NCI-H1436 treated with DMSO at 0.1 percent for 48 hours (cell line): ENCODE results near the gene IL20RA.

Source experiments
- DNase-seq: peaks from one replicate; lab custom pipeline; 2025; lab: John Stamatoyannopoulos, UW

IL20RA gene

GRCh38 chr6:137045222-137045789 is 541 bp upstream of the IL20RA start:
- DNase-seq = no peak

GRCh38 chr6:137043710-137044365 is 927 bp downstream of the IL20RA start:
- no peak for DNase-seq

GRCh38 chr6:137040393-137040792 is 4.4 kb downstream of the IL20RA start:
- DNase-seq = no peak

DNA sequence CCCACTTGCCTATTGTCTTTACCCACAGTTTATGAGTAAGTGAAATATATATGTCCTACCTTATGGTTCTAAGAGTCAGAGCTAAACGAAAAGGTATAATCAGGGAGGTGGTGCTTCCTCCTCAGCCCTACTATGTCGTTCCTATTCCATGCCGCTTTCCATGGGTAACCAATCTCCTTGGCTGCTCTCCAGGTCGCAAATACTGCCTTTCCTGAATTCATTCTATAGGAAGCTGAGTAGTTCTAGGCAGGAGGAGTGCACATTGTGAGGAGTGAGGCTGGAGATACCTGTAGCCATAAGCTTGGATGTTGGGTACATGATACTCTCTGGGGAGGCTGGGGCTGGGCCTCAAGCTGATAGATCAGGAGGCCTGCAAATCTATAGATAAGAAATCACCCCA is 5.8 kb downstream of the IL20RA start:
- DNase-seq = no peak

DNA sequence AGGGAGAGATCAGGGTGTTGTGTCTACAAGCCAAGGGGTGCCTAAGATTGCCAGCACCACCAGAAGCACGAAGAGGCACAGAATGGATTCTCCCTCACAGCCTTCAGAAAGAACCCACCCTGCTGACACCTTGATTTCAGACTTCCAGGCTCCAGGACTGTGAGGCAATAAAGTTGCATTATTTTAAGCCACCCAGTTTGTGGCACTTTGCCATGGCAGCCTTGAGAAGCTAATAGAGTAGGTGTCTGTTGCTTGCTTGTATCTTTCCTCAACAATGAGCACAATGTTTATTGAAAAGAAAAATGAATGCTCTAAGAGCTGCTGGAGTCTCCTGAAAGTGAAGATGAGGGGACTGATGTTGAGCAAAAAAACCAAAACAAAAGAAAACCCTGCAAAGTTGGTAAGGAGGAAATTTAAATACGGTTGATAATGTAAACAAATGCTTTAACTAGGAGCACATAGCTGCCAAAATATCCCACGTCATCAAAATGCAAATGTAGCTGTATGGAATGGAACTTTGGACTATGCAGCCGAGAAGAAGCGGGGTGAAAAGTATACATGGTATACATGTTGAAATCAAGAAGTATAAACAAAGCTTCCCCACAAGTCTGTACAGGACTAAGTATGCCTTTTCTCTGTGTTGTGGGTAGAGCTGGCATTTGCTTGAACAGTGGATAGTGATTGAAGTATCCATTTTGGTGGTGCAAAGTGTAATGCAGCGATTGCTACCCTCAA is 8.0 kb downstream of the IL20RA start:
- no peak for DNase-seq

GRCh38 chr6:137033828-137034227 is 10.9 kb downstream of the IL20RA start:
- no peak for DNase-seq

DNA sequence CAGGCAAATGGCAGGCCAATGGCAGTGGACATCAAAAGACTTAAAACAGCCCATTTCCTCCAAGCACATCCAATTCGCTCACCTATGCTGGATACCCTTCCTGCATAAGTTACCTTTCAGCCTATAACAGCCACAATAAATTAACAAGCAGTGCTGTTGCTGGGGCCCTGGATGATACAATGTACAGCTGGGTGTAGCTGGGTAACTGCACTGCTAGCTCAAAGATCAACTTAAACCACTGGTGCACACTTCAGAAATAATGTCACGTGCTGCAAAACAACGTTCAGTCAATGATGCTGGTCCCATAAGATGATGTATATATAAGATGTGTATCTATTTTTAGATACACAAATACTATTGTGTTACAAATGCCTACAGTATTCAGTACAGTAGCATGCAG is 13.6 kb downstream of the IL20RA start:
- no peak for DNase-seq

DNA sequence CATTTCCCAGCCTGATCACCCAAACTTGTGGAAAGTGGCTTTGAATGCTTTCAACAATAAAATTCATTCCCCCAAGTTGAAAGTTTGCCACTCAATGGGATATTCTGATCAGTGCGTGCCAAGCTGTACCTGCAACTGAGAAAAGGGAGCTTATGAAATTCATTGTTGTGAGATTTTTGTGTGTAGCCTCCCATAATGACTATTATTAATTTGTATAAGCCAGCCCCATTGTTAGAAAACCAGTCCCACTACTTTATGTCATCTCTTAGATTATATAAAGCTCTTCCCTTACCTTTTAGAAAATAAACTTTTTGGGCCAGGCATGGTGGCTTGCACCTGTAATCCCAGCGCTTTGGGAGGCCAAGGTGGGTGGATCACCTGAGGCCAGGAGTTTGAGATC is 15.9 kb downstream of the IL20RA start:
- no peak for DNase-seq

GRCh38 chr6:137025786-137026730 is 18.7 kb downstream of the IL20RA start:
- DNase-seq = no peak

- DNase-seq = no peak
Measured at GRCh38 chr6:137024237-137024990, 20.4 kb downstream of the IL20RA start.

- no peak for DNase-seq
Measured at GRCh38 chr6:137020776-137021175, 24.0 kb downstream of the IL20RA start.

- DNase-seq = no peak
Measured at GRCh38 chr6:137019476-137020272, 25.1 kb downstream of the IL20RA start.

- DNase-seq = no peak
Measured at GRCh38 chr6:137017081-137017480, 27.7 kb downstream of the IL20RA start.

- no peak for DNase-seq
Measured at GRCh38 chr6:137016356-137016755, 28.4 kb downstream of the IL20RA start.

DNA sequence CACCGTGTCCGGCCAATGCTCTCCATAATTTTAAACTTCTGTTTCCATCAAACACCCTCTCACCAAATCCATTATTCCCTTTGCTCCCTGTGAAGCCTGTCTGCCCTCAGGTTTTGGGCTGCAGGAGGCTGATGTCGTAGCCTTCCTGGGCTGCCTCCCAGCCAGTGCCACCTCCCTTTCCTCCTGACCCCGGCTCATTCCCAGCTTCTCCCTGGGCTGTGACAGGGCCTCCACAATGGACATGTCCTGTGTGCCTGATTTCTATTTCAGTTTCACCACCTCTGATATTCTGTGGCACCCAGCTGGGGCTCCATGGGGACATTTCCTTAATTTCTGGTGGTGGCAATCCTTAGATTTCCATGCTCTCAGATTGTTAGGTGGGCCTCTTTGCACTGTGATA is 28.8 kb downstream of the IL20RA start:
- no peak for DNase-seq

- no peak for DNase-seq
Measured at GRCh38 chr6:137013738-137014602, 30.8 kb downstream of the IL20RA start.

DNA sequence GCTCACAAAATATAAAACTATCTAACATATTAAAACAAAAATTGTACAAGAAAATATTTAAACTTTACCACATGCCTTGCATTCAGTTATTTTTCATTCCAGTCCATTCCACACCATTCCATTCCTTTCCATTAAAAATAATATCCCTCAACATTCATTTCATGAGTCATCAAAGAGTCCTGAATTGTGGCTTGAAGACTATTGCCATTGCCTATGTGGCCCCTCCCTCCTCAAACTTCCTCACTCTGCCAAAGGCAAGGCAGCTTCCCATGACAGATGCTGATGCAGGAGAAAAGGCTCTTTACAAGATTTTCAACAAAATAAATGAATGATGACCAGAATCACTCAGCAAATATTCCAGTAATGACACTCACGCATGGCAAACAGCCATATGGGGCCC is 31.7 kb downstream of the IL20RA start:
- DNase-seq = no peak

DNA sequence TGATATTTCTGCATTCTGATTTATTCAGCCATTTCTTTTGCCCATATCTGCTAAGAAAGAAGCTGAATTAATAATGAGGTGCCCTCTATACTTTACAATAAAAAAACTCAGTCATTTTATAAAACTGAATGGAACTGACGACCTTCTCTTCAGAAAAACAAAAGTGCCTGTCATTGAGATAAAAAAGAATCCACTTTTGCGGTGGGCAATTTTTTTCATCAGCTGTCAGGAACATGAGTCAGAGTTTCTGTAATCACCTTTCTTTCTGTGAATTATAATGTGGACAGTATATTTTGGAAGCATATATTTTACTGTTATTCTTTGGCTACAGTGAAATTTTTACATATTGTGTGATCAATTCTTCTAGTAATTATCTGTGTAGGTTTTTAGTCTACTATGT is 33.4 kb downstream of the IL20RA start:
- no peak for DNase-seq

DNA sequence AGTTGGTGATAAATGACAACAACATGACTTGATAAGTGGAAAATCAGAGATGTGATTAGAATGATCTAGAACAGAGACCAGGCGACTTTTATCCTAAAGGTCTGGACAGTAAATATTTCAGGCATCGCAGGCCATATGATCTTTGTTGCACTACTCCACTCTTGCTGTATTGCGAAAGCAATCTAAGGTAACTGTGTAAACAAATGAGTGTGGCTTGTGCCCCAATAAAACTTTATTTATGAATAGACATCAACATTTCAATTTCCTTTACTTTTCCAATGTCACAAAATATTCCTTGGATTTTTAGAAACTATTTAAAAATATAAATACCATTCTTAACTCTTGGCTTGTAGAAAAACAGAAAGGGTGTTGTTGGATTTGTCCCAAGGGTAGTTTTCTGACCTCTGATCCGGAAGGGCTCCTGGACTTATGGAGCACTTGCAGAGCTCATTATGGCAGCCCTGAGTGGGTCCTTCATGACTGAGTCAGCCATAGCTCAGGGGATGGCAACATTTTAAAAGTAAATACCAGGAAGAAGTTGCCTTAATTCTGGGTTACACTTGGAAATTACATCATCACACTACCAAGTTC is 34.5 kb downstream of the IL20RA start:
- DNase-seq = no peak
